ENCODE data around the gene GRM2.

The GRM2 gene

GRCh38 chr3:51712511-51712931, 5.7 kb downstream of the GRM2 start:
- peak; percentile 2 for DNase-seq (ENCODE audit: low spot score)
- no peak for TF ChIP-seq CTCF (IDR thresholded peaks at IDR 0.05; ENCODE audit: extremely low read depth, missing control alignments)

GRCh38 chr3:51712963-51713362, 6.1 kb downstream of the GRM2 start:
- TF ChIP-seq CTCF (IDR thresholded peaks at IDR 0.05; ENCODE audit: extremely low read depth, missing control alignments) = no peak

GRCh38 chr3:51715231-51715976, 8.5 kb downstream of the GRM2 start:
- peak; percentile 2 for DNase-seq (ENCODE audit: low spot score)
- TF ChIP-seq CTCF (IDR thresholded peaks at IDR 0.05; ENCODE audit: extremely low read depth, missing control alignments) = no peak

More at GRCh38 chr3:51712963-51713362, 6.1 kb downstream of the GRM2 start:
- no peak for DNase-seq (ENCODE audit: low spot score)

GRCh38 chr3:51715977-51716294, 9.1 kb downstream of the GRM2 start:
- no peak for TF ChIP-seq CTCF (IDR thresholded peaks at IDR 0.05; ENCODE audit: extremely low read depth, missing control alignments)

GRCh38 chr3:51716805-51717204, 9.9 kb downstream of the GRM2 start:
- no peak for DNase-seq (ENCODE audit: low spot score)
- no peak for TF ChIP-seq CTCF (IDR thresholded peaks at IDR 0.05; ENCODE audit: extremely low read depth, missing control alignments)

More at GRCh38 chr3:51715977-51716294, 9.1 kb downstream of the GRM2 start:
- DNase-seq (ENCODE audit: low spot score) = peak; percentile 5

GRCh38 chr3:51717446-51717845, 10.6 kb downstream of the GRM2 start:
- DNase-seq (ENCODE audit: low spot score) = no peak
- TF ChIP-seq CTCF (IDR thresholded peaks at IDR 0.05; ENCODE audit: extremely low read depth, missing control alignments) = no peak

- DNase-seq (ENCODE audit: low spot score) = peak; percentile 5
- no peak for TF ChIP-seq CTCF (IDR thresholded peaks at IDR 0.05; ENCODE audit: extremely low read depth, missing control alignments)
These were observed 11.1 kb downstream of the GRM2 start for GRCh38 chr3:51717947-51718346.
